K562 (cell line): Measurements from ENCODE around the gene STX12.

ENCODE experiments used
- HDGF ChIP-seq: fragments of 450-650 bp; IDR thresholded peaks from 2 replicates; pipeline ENCODE4 v1.6.1; 2016
- MYC ChIP-seq, 2 experiments: fragments of 250-450 bp in 1 of 2; sonication (Bioruptor Pico) in 1 of 2; IDR thresholded peaks; 2 replicates each; pipeline versions ENCODE4 v1.5.1 to v1.6.1; 2012 to 2021; ENCODE audit warnings: low read depth in 2 of 2, borderline replicate concordance in 1 of 2, improper control_type of control experiment in 1 of 2, low read length in 1 of 2, mild to moderate bottlenecking in 1 of 2, moderate library complexity in 1 of 2
- NEUROD1 ChIP-seq: fragments of 150-350 bp; IDR thresholded peaks from 2 replicates; pipeline ENCODE4 v1.6.1; 2014; ENCODE audit warnings: borderline replicate concordance, low read length, low read depth; ENCODE audit not compliant: partially characterized antibody
- POLR2A ChIP-seq: fragments of 450-650 bp; conservative IDR thresholded peaks from 2 replicates; pipeline ENCODE4 v1.6.1; 2016
- ZNF668 ChIP-seq: fragments of 250-450 bp; sonication (Bioruptor Pico); IDR thresholded peaks from 2 replicates; pipeline ENCODE4 v1.8.0; 2022; ENCODE audit warnings: mild to moderate bottlenecking, inconsistent platforms
- TF ChIP-seq, protein P1 (sequence below), 2 experiments: IDR thresholded peaks in 1 of 2; conservative IDR thresholded peaks in 1 of 2; 2 replicates each; pipeline ENCODE4 v1.6.1; 2016; ENCODE audit warnings: low read depth in 2 of 2, mild to moderate bottlenecking in 1 of 2, missing compliant biosample characterization in 1 of 2, missing genetic modification characterization in 1 of 2, moderate library complexity in 1 of 2

DNA sequence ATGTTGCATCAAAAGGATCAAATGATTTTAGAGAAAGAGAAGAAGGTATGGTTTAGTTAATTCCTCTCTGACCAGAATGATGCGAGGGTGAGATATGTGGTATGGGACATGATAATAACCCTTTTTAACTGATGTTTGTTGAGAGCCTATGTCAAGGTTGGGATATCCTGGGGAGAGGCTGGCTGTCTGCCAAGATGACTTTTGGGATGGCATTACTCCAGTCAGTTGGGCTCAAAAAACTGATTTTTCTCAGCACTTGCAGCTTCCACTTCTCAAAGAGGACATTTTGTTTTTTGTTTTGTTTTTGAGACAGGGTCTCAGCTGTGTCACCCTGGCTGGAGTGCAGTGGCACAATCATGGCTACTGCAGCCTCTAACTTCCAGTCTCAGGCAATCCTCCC lies 17.7 kb upstream of the STX12 start:
- TF ChIP-seq ZNF668 (CRISPR knock-in tag) (no peak), HDGF (no peak), NEUROD1 (no peak), POLR2A (no peak), MYC (IDR thresholded peaks at IDR 0.05; ENCODE audit: low read depth, low read length) (no peak), MYC (CRISPR knock-in tag; IDR thresholded peaks at IDR 0.05; ENCODE audit: borderline replicate concordance, low read depth) (no peak)
- TF ChIP-seq, protein P1, sequence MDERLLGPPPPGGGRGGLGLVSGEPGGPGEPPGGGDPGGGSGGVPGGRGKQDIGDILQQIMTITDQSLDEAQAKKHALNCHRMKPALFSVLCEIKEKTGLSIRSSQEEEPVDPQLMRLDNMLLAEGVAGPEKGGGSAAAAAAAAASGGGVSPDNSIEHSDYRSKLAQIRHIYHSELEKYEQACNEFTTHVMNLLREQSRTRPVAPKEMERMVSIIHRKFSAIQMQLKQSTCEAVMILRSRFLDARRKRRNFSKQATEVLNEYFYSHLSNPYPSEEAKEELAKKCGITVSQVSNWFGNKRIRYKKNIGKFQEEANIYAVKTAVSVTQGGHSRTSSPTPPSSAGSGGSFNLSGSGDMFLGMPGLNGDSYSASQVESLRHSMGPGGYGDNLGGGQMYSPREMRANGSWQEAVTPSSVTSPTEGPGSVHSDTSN (CRISPR knock-in tag; IDR thresholded peaks at IDR 0.05; ENCODE audit: low read depth): no peak
- TF ChIP-seq, protein P1 (tag; conservative IDR thresholded peaks at IDR 0.05; ENCODE audit: low read depth): no peak
